WTC11 (cell line): Measurements from ENCODE around the gene ROBO2. TPM values are rescaled to one million over a fixed set of nuclear protein-coding genes. Genes with fewer than 3 reads are reported as not detected.

Experiments
- ATAC-seq: fragments of 200-7000 bp; cut with Tn5 transposase; 2 replicates; pipeline ENCODE4 v1.10.0; 2021; ENCODE audit warnings: mild to moderate bottlenecking, moderate library complexity
- CTCF ChIA-PET: fragments of 300-600 bp; sonication (Branson Sonifier 250); formaldehyde crosslinking; loops from one replicate; lab custom pipeline; 2021; ENCODE audit warnings: antibody characterized with exemption; lab: Charles Lee
- POLR2A ChIA-PET: fragments of 350-600 bp; sonication (Branson Sonifier 250); formaldehyde crosslinking; loops from one replicate; lab custom pipeline; 2021; ENCODE audit warnings: antibody characterized with exemption; lab: Charles Lee
- DNase-seq: peaks from one replicate; pipeline ENCODE4 v3.0.0; 2021; ENCODE audit warnings: low spot score
- H3K27ac Mint-ChIP-seq: 2 replicates; pipeline ENCODE4 v1.8.0; 2021; ENCODE audit warnings: mixed read lengths
- H3K27me3 Mint-ChIP-seq: 2 replicates; pipeline ENCODE4 v1.8.0; 2021; ENCODE audit warnings: low read depth, mild to moderate bottlenecking, moderate library complexity, mixed read lengths
- H3K36me3 Mint-ChIP-seq: 2 replicates; pipeline ENCODE4 v1.8.0; 2021; ENCODE audit warnings: mixed read lengths
- H3K4me1 Mint-ChIP-seq: 2 replicates; pipeline ENCODE4 v1.8.0; 2022; ENCODE audit warnings: mixed read lengths
- H3K4me3 Mint-ChIP-seq: 2 replicates; pipeline ENCODE4 v1.8.0; 2021; ENCODE audit warnings: mild to moderate bottlenecking, moderate library complexity, mixed read lengths
- H3K9me3 Mint-ChIP-seq: 2 replicates; pipeline ENCODE4 v1.8.0; 2021; ENCODE audit warnings: mixed read lengths
- AR ChIP-seq: fragments of 250-450 bp; sonication (Bioruptor Pico); IDR thresholded peaks from 2 replicates; pipeline ENCODE4 v1.9.0; 2021; ENCODE audit warnings: mild to moderate bottlenecking
- ELF4 ChIP-seq: sonication (generic); formaldehyde crosslinking; IDR thresholded peaks from 2 replicates; pipeline ENCODE4 v1.8.1; 2022; ENCODE audit warnings: low read depth, mild to moderate bottlenecking, moderate library complexity, missing genetic modification reagents
- EMX1 ChIP-seq: fragments of 250-450 bp; sonication (Bioruptor Pico); IDR thresholded peaks from 2 replicates; pipeline ENCODE4 v1.8.0; 2021; ENCODE audit warnings: mild to moderate bottlenecking
- GRHL2 ChIP-seq: fragments of 250-450 bp; sonication (Bioruptor Pico); IDR thresholded peaks from 2 replicates; pipeline ENCODE4 v1.8.0; 2022; ENCODE audit warnings: mild to moderate bottlenecking, moderate library complexity; ENCODE audit not compliant: insufficient replicate concordance, severe bottlenecking
- HMGA2 ChIP-seq: fragments of 250-450 bp; sonication (Bioruptor Pico); IDR thresholded peaks from 2 replicates; pipeline ENCODE4 v1.4.0; 2021; ENCODE audit warnings: mild to moderate bottlenecking, moderate library complexity
- JUN ChIP-seq: sonication (generic); formaldehyde crosslinking; IDR thresholded peaks from 2 replicates; pipeline ENCODE4 v1.8.0; 2023; ENCODE audit warnings: mild to moderate bottlenecking, missing genetic modification reagents
- MLX ChIP-seq: sonication (generic); formaldehyde crosslinking; IDR thresholded peaks from 2 replicates; pipeline ENCODE4 v1.8.1; 2023; ENCODE audit warnings: mild to moderate bottlenecking, missing genetic modification reagents, moderate library complexity
- NFATC4 ChIP-seq: fragments of 250-450 bp; sonication (Bioruptor Pico); IDR thresholded peaks from 2 replicates; pipeline ENCODE4 v1.9.0; 2021; ENCODE audit warnings: mild to moderate bottlenecking
- PRDM15 ChIP-seq: sonication (generic); formaldehyde crosslinking; IDR thresholded peaks from 2 replicates; pipeline ENCODE4 v1.8.0; 2022; ENCODE audit warnings: missing genetic modification reagents
- PRRX2 ChIP-seq: fragments of 250-450 bp; sonication (Bioruptor Pico); IDR thresholded peaks from 2 replicates; pipeline ENCODE4 v1.8.0; 2021; ENCODE audit warnings: mild to moderate bottlenecking
- RORB ChIP-seq: fragments of 250-450 bp; sonication (Bioruptor Pico); IDR thresholded peaks from 2 replicates; pipeline ENCODE4 v1.9.0; 2021; ENCODE audit warnings: mild to moderate bottlenecking
- SMAD3 ChIP-seq: sonication (generic); formaldehyde crosslinking; IDR thresholded peaks from 2 replicates; pipeline ENCODE4 v1.8.0; 2022; ENCODE audit warnings: missing genetic modification reagents, mild to moderate bottlenecking, borderline replicate concordance
- SP1 ChIP-seq: sonication (generic); formaldehyde crosslinking; conservative IDR thresholded peaks from 2 replicates; pipeline ENCODE4 v1.8.1; 2022; ENCODE audit warnings: missing genetic modification reagents
- ZBTB21 ChIP-seq: sonication (generic); formaldehyde crosslinking; IDR thresholded peaks from 2 replicates; pipeline ENCODE4 v1.8.1; 2023; ENCODE audit warnings: mild to moderate bottlenecking, missing genetic modification reagents, borderline replicate concordance
- ZNF138 ChIP-seq: sonication (generic); formaldehyde crosslinking; conservative IDR thresholded peaks from 2 replicates; pipeline ENCODE4 v1.8.1; 2022; ENCODE audit warnings: mild to moderate bottlenecking, moderate library complexity, missing genetic modification reagents
- ZNF512 ChIP-seq: sonication (generic); formaldehyde crosslinking; IDR thresholded peaks from 2 replicates; pipeline ENCODE4 v1.8.1; 2022; ENCODE audit warnings: missing genetic modification reagents, borderline replicate concordance
- ZNF671 ChIP-seq: fragments of 250-450 bp; sonication (Bioruptor Pico); IDR thresholded peaks from 2 replicates; pipeline ENCODE4 v1.8.0; 2021; ENCODE audit warnings: mild to moderate bottlenecking
- ZSCAN18 ChIP-seq: fragments of 250-450 bp; sonication (Bioruptor Pico); IDR thresholded peaks from 2 replicates; pipeline ENCODE4 v2.1.2; 2022; ENCODE audit warnings: mild to moderate bottlenecking, moderate library complexity
- total RNA-seq: library from RNA; stranded (reverse); gene quantifications from 3 replicates; pipeline ENCODE4 v1.2.3, GENCODE V29; 2021
- TF ChIP-seq, protein P1 (sequence below): sonication (generic); formaldehyde crosslinking; IDR thresholded peaks from 2 replicates; pipeline ENCODE4 v1.8.1; 2022; ENCODE audit warnings: low read depth, missing genetic modification reagents, borderline replicate concordance
- TF ChIP-seq, protein P2 (sequence below): sonication (generic); formaldehyde crosslinking; IDR thresholded peaks from 2 replicates; pipeline ENCODE4 v1.8.1; 2022; ENCODE audit warnings: mild to moderate bottlenecking, missing genetic modification reagents, moderate library complexity, borderline replicate concordance

Gene ROBO2
- total RNA-seq, 1 experiment from 2014 or later: 11.7 TPM

DNA sequence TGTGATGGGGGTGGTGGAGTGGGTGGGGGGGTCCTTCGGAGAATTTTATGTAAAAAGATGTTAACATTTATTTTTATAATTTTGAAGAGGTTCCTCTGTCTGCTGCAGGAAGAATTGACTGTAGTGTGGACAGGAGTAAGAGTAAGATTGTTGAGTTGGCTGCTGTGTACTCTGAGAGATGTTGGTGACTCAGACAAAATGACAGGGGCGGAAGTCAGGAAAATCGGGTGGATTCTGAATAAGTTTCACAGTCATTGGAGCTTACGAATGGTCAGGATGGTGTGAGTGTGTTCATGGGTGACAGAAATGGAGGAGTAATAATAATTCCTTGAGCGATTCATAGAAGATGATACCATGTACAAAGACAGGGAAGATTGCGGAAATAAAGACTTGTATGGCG is 420.0 kb downstream of the ROBO2 start:
- no peak for ATAC-seq
- TF ChIP-seq, protein P1, sequence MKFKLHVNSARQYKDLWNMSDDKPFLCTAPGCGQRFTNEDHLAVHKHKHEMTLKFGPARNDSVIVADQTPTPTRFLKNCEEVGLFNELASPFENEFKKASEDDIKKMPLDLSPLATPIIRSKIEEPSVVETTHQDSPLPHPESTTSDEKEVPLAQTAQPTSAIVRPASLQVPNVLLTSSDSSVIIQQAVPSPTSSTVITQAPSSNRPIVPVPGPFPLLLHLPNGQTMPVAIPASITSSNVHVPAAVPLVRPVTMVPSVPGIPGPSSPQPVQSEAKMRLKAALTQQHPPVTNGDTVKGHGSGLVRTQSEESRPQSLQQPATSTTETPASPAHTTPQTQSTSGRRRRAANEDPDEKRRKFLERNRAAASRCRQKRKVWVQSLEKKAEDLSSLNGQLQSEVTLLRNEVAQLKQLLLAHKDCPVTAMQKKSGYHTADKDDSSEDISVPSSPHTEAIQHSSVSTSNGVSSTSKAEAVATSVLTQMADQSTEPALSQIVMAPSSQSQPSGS (CRISPR knock-in tag): no peak
- TF ChIP-seq ZNF512 (CRISPR knock-in tag) (no peak), MLX (CRISPR knock-in tag) (no peak), NFATC4 (no peak), GRHL2 (CRISPR knock-in tag) (no peak)
- peak overlapping the region; percentile 59; the same call in 1 of the 2 replicates for H3K27ac Mint-ChIP-seq
- CTCF ChIA-PET: no interaction called here
- DNase-seq: no peak
- H3K9me3 Mint-ChIP-seq: peaks cover 11% of the 10 kb centered on the region
- no peak overlapping the region for H3K4me3 Mint-ChIP-seq
- no peaks in the 10 kb centered on the region for H3K27me3 Mint-ChIP-seq
- POLR2A ChIA-PET: no interaction called here
- peaks cover 12% of the 10 kb centered on the region for H3K4me1 Mint-ChIP-seq
- H3K36me3 Mint-ChIP-seq: no peaks in the 10 kb centered on the region

DNA sequence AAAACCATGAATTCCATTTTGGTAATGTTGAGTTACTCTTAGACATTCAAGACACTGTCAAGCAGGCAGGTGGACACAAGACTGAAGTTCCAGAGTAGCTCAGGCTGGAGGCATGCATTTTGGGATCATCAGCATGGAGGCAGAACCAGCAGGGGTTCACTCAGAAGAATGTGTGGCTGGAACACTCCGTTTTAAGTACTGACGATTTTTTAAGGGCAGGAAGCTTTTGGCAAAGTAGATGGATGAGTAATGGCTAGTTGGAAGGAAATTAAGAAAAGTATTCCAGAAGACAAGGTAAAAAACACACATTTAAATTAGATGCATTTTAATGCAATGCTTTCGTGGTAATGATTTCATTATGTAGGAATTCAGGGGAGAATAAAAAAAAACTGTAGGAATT is 420.4 kb downstream of the ROBO2 start:
- CTCF ChIA-PET: no interaction called here
- ATAC-seq: no peak
- no peak for DNase-seq
- no peaks in the 10 kb centered on the region for H3K36me3 Mint-ChIP-seq
- H3K4me3 Mint-ChIP-seq: no peak overlapping the region
- H3K9me3 Mint-ChIP-seq: peaks cover 11% of the 10 kb centered on the region
- H3K4me1 Mint-ChIP-seq: peaks cover 16% of the 10 kb centered on the region
- no peaks in the 10 kb centered on the region for H3K27me3 Mint-ChIP-seq
- no peak for TF ChIP-seq JUN
- TF ChIP-seq ZNF671: no peak
- TF ChIP-seq ZSCAN18 (CRISPR knock-in tag): no peak
- no peak for TF ChIP-seq SMAD3 (CRISPR knock-in tag)
- no peak for TF ChIP-seq ZNF138 (CRISPR knock-in tag)
- no peak for TF ChIP-seq HMGA2 (CRISPR knock-in tag)
- TF ChIP-seq RORB: no peak
- no peak for TF ChIP-seq PRRX2
- TF ChIP-seq AR (CRISPR knock-in tag): no peak
- no peak for TF ChIP-seq ZBTB21 (CRISPR knock-in tag)
- TF ChIP-seq ELF4 (CRISPR knock-in tag): no peak
- TF ChIP-seq, protein P2, sequence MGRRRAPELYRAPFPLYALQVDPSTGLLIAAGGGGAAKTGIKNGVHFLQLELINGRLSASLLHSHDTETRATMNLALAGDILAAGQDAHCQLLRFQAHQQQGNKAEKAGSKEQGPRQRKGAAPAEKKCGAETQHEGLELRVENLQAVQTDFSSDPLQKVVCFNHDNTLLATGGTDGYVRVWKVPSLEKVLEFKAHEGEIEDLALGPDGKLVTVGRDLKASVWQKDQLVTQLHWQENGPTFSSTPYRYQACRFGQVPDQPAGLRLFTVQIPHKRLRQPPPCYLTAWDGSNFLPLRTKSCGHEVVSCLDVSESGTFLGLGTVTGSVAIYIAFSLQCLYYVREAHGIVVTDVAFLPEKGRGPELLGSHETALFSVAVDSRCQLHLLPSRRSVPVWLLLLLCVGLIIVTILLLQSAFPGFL (CRISPR knock-in tag): no peak
- TF ChIP-seq EMX1 (CRISPR knock-in tag): no peak
- TF ChIP-seq PRDM15 (CRISPR knock-in tag): no peak
- TF ChIP-seq SP1 (CRISPR knock-in tag): no peak
- POLR2A ChIA-PET: no interaction called here
- H3K27ac Mint-ChIP-seq: no peak overlapping the region
